Ishikawa (cell line): Measurements from ENCODE around the gene EPC2.

Source experiments
- CEBPB ChIP-seq: IDR thresholded peaks from 2 replicates; pipeline ENCODE4 v1.6.1; 2012
- CREB1 ChIP-seq: IDR thresholded peaks from 2 replicates; pipeline ENCODE4 v1.6.1; 2012; ENCODE audit warnings: low read depth
- EGR1 ChIP-seq: IDR thresholded peaks from 2 replicates; pipeline ENCODE4 v1.6.1; 2012
- EP300 ChIP-seq: IDR thresholded peaks from 2 replicates; pipeline ENCODE4 v1.6.1; 2012; ENCODE audit warnings: borderline replicate concordance
- MAX ChIP-seq: IDR thresholded peaks from 2 replicates; pipeline ENCODE4 v1.6.1; 2012
- NFIC ChIP-seq: IDR thresholded peaks from 2 replicates; pipeline ENCODE4 v1.6.1; 2012
- RAD21 ChIP-seq: IDR thresholded peaks from 2 replicates; pipeline ENCODE4 v1.6.1; 2012; ENCODE audit warnings: low read depth
- REST ChIP-seq: IDR thresholded peaks from 2 replicates; pipeline ENCODE4 v1.6.1; 2012; ENCODE audit warnings: low read depth, mild to moderate bottlenecking
- TAF1 ChIP-seq: IDR thresholded peaks from 2 replicates; pipeline ENCODE4 v1.6.1; 2012; ENCODE audit warnings: low read depth, mild to moderate bottlenecking
- TCF12 ChIP-seq: IDR thresholded peaks from 2 replicates; pipeline ENCODE4 v1.6.1; 2012; ENCODE audit warnings: low read depth
- USF1 ChIP-seq: IDR thresholded peaks from 2 replicates; pipeline ENCODE4 v1.6.1; 2012
- YY1 ChIP-seq: IDR thresholded peaks from 2 replicates; pipeline ENCODE4 v1.6.1; 2012; ENCODE audit warnings: low read depth
- ZBTB7A ChIP-seq: IDR thresholded peaks from 2 replicates; pipeline ENCODE4 v1.6.1; 2012; ENCODE audit warnings: low read depth

GRCh38 chr2:148623086-148623485 is 21.5 kb upstream of the EPC2 start:
- TF ChIP-seq TAF1, result no peak
- no peak for TF ChIP-seq YY1
- TF ChIP-seq CEBPB, result no peak
- TF ChIP-seq ZBTB7A, result no peak
- no peak for TF ChIP-seq MAX
- no peak for TF ChIP-seq EGR1
- TF ChIP-seq REST, result no peak
- TF ChIP-seq EP300, result no peak
- TF ChIP-seq TCF12, result no peak
- no peak for TF ChIP-seq NFIC
- no peak for TF ChIP-seq RAD21
- no peak for TF ChIP-seq CREB1
- TF ChIP-seq USF1, result no peak
